DMS153 treated with DMSO at 0.1 percent for 48 hours (cell line): Measurements from ENCODE around the gene DAD1.
"Not testable (repeated sequence)": the region's sequence is repeated elsewhere in the genome, so short reads cannot be mapped to it uniquely, and the experiment has no call there.

Source experiments
- DNase-seq: peaks from one replicate; lab custom pipeline; 2025; ENCODE audit not compliant: unreplicated experiment; lab: John Stamatoyannopoulos, UW

Gene DAD1

GRCh38 chr14:22599349-22599748 is 10.3 kb upstream of the DAD1 start:
- no peak for DNase-seq

DNA sequence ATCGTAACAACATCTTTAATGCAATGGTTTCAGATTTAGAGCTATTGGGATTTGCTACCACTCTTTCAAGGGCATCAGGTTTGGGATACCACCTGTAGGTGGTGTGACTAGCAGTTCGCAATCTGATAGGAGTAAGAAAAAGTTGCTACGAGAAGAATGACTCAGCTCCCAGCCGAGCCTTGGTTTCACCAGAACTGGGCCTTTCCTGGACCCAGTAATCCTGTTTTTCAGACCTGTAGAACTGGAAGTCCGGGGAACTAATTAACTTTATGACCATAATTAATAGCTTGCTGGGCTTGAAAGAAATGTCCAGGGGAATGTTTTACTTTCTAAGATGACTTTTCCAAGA is 9.8 kb upstream of the DAD1 start:
- DNase-seq = no peak

DNA sequence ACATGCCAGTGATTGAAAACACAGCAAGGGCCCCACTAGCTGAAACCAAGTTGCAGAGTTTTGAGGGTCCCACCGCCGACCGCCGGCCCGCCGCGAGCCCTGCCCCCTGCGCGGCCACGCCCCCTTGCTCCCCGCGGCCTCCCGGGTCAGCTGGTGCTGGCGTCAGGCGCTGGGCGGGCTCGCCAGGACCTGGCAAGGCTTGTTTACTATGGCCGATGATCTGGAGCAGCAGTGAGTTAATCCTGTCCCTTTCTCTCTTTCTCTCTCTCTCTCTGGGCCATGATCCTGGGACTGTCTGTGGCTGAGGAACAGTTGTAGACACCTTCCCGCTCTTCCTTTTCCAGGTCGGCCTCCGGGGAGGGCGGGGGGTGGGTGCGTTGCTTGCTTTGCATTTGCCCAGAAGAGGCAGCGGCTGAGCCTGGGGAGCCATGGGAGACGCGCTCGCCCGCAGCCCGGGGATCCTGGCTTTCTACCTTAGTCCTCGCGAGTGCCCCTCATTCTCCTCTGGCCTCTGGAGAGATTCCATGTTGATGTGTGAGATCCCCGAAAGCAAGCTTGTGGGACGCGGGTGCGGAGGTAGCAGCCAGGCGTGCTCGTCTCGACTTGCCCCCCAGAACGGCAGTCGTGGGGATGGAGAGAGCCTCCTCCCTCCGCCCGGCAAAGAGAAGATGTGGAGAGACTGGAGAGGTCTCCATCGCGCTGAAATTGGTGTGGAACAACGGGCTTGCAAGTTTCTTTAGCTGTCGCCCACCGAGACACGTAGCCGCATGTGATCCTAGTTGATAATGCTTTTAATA is 9.3 kb upstream of the DAD1 start, which contains the start of gene ABHD4:
Gene ABHD4 (plus strand): TSS at position 202 of the 797 bp plus-strand sequence. CDS start 7 bp downstream, at position 209.
- peak; percentile 16 for DNase-seq

GRCh38 chr14:22597771-22598098 is 8.7 kb upstream of the DAD1 start:
- DNase-seq = no peak

DNA sequence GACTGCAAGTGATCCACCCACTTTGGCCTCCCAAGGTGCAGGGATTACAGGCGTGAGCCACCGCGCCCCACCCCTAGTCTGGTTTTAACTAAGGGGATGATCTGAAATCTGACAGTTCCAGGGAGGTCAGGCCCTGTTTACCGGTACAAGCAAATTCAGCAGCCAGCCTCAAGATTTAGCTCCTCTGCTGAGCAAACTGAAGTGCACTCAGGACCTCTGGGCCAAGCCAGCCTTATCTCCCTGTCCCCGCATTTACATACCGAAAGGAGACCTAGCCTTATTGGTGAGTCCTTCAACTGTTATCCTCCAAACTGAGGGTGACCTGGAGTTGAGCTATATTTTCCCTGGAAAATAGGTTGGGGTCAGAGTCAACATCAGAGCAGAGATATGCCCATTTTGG is 8.2 kb upstream of the DAD1 start:
- no peak for DNase-seq

DNA sequence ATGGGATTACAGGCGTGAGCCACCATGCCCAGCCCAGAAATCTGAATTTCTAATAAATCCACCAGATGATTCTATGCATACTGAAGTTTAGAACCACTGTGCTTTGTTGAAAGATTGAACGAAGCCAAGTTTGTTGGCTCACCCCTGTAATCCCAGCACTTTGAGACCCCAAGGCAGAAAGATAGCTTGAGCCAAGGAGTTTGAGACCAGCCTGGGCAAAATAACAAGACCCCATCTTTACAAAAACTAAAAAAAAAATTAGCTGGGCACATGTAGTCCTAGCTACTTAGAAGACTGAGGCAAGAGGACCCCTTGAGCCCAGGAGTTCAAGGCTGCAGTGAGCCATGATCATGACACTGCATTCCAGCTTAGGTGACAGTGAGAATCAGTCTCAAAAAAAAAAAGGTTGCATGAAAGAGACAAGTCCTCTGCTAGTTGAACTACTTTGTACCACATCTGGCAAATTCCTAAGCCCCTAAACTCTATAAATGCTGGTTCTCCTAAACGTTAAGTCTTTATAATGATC is 7.4 kb upstream of the DAD1 start:
- DNase-seq = no peak

DNA sequence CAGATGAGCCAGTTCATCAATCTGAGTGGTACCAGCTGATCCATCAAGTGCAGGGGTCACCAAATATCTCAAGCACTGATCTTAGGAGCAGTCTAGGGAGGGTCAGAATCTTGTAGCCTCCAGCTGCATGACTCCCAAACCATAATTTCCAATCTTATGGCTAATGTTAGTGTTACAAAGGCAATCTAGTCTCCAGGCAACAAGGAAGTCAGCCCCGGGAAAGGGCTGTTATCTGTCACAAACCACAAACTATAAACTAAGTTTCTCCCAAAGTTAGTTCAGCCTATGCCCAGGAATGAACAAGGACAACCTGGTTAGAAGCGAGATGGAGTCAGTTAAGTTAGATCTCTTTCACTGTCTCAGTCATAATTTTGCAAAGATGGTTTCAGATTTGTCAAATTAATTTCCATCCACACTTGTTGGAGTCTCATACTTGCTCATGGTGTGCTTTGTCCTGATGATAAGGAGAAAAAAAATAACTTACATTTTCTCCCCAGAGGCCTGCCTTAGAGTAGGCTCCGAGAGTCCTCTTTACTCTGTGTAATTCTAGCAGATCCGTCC is 5.2 kb upstream of the DAD1 start:
- DNase-seq = no peak

GRCh38 chr14:22593601-22594000 is 4.6 kb upstream of the DAD1 start:
- no peak for DNase-seq

DNA sequence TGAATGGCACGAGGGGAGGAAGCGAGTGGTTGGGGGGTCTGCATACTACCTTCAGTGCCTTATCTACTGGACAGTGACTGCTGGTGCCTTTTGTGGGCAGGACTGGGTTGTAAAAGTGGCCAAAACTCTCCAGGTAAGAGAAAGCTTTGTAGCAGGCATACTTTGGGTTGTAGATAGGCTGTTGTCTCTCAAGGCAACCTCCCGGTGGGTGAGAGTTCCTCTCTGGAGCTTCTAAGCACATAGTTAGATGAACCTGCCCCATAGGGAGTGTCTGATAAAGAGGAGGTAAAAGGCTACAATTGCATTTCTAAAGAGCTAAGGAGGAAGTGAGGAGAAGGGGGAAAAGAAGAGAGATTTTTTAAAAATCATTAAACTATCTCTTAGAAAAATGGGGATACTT is 4.2 kb upstream of the DAD1 start:
- no peak for DNase-seq

GRCh38 chr14:22588526-22589095 is 413 bp downstream of the DAD1 start:
- DNase-seq = no peak

DNA sequence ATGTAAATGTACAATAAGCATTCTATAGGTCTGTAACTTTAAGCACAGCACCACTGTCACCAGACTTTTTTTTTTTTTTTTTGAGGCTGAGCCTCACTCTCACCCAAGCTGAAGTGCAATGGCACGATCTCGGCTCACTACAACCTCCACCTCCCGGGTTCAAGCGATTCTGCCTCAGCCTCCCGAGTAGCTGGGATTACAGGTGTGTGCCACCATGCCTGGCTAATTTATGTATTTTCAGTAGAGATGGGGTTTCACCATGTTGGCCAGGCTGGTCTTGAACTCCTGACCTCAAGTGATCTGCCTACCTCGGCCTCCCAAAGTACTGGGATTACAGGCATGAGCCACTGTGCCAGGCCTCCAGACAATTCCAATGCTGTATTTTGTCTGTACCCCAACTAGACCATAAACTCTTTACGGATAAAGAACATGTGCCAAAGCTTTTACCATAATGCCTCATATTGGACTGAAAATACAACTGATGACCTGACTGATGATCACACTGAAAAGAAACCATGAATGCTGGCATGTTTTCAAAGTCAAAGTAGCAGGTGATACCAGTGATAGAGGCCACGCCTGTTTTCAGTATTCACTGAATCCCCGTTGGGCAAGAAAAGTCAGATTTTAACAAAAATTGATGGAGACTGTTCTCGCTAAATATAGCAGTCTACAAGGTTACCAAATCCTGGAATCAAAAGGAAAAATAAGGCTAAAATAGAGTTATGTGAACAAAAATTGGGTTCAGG is 1.2 kb downstream of the DAD1 start:
- DNase-seq = not testable (repeated sequence)

GRCh38 chr14:22587247-22587646 is 1.8 kb downstream of the DAD1 start:
- no peak for DNase-seq

DNA sequence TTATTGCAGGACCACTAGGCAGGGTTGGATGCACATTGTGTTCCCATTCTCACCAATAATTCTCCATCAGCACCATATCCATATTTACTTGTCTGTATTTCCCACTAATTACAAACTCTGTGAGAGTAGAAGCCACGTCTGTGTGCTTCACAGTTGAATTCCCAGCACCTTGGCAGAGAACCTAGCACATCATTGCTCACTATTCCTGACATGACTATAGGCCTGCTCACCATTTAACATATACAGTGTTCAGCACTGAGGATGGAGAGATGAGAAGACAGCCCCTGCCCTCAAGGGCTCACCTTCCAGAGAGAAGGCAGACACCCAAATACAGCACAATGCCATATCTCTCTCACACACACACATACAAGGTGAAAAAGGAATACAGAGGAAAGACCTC is 5.0 kb downstream of the DAD1 start:
- no peak for DNase-seq

DNA sequence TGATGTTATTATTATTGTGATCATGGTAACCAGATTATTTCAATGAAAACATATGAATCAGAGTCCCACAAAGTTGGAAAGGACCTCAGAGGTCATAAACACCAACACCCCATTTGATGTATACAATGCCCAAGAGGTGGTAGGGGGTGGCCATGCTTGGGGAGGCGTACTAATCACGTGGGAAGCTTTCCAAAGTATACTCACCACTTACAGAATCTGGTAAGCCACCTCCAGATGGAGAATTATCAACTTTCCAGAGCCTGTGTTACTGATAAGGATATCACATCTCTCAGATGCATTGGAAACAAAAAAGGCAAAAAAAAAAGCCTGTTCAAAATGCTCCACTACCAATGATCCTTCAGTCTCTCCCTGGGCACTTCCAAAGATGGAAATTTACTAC is 8.4 kb downstream of the DAD1 start:
- no peak for DNase-seq

- DNase-seq = no peak
Observed at GRCh38 chr14:22579881-22580280, 9.1 kb downstream of the DAD1 start.

DNA sequence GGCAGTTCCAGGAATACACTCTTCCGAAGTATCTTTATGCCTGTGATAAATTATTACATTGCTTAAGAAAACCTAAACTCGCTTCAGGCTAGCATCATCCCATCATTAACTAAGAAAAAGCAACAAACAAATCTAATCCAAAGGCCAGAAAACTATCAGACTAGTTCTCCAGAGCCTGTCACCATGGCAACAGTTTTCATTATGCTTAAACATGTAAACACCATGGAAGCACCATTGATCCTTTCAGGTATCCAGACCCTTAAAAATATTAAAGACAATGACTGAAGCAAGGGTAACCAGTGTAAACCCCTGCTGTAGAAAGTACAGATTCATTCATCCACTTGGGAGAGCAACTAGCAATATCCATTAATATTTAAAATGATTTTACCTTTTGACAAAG is 9.8 kb downstream of the DAD1 start:
- DNase-seq = no peak

DNA sequence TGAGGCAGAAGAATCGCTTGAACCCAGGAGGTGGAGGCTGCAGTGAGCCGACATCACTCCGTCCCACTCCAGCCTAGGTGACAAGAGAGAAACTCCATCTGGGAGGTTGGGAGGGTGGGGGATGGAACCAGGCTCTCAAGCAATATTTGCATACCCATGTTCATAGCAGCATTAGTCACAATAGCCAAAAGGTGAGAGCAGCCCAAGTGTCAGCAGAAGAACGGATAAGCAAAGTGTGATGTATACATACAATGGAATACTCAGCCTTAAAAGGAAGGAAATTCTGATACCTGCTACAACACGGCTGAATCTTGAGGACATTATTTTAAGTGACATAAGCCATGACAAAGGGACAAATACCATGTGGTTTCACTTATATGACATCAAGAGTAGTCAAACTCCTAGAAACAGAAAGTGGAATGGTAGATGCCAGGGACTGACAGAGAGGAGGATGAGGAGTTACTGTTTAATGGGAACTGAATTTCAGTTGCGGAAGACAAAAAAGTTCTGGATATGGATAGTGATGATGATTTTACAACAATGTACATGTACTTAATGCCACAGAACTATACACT is 11.6 kb downstream of the DAD1 start:
- no peak for DNase-seq

DNA sequence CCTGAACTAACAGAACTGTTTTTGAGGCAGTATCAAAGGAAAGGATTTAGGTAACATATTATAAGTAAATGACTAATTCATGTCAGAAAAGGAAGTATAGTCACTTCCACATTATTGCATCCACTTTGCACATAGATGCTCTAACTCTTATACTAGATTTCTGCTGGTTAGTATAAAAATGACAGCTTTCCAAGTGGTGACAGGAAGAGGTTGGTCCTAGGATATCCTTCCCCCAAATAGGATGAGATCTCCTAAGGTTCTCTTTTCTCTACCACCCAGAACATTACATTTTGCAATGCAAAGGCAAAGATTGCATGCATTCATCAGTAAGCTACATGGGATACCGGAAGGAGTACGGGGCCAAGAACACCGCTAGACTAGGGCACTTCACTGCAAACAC is 15.2 kb downstream of the DAD1 start:
- DNase-seq = no peak

DNA sequence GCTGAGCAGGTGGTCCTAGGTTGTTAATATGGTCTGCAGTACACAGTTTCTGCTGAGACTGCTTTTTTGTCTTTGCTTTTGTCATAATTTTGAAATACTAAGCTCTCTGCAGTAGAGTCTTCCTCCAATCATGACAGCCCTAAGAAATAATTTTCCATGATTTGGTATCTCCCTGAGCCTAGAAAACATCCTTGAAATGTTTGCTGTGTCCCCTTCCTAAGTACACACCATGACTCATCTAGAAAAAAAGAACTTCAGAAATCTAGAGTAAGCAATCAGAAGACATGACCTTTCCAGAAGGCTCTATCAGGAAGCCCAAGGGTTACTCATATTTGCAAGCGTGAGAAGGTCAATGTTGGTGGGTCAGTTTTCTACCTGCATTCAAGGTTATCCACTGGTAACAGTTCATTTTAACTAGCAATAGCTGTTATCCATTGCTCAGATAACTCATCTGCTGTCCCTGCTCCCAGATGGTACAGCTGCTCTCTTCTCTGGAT is 16.4 kb downstream of the DAD1 start:
- no peak for DNase-seq

DNA sequence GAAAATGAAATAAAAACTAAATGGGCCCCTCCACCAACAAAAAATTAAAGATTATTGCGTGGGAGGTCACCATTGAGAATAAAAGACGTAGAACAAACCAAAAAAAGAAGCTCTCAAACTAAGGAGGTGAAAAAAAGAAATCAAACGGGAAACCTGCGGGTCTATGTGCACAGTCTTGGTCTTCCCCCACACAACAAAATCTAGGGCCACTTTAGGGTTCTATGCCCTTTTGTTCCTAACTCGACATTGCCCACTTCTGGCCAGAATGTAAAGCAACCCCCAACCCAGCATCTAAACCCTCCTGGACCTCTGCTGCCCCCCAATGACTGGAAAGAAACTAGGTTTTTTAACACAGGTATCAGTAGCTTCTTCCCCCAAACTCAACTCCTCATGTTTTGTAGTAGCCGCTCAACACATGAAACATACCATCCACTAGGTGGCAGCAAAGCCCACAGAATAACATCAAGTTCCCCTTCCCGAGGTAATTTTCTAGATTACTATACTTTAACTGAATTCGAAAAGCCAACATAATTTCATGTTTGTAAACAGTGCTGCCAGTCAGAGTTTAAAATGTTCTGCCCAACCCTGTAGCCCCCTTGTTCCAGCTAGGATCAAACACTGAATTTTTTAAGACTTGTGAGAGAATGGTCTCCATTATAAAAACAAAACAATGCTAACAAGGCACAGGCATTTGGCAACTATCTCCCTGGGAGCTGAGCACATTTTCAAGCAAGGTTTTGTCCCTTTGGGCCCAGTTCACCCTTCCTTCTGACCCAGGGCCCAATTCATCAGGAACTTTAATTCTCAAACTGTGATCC is 18.7 kb downstream of the DAD1 start:
- DNase-seq = peak; percentile 37
